HG03139 (cell line): ENCODE results near the gene GPM6B.

ENCODE experiments used
- ATAC-seq: cut with Tn5 transposase; IDR thresholded peaks from one replicate; pipeline ENCODE4 v1.9.1; 2021; ENCODE audit not compliant: unreplicated experiment

GPM6B gene

GRCh38 chrX:13825178-13825762 lies 8.4 kb upstream of the GPM6B start:
- ATAC-seq: no peak

GRCh38 chrX:13824746-13825145 lies 7.9 kb upstream of the GPM6B start:
- ATAC-seq: no peak

- ATAC-seq: no peak
Observed at GRCh38 chrX:13821738-13822137, 4.8 kb upstream of the GPM6B start.

GRCh38 chrX:13816176-13816575 lies 717 bp downstream of the GPM6B start:
- no peak for ATAC-seq

GRCh38 chrX:13815664-13816063 lies 1.2 kb downstream of the GPM6B start:
- no peak for ATAC-seq

- ATAC-seq: no peak
Observed at GRCh38 chrX:13808865-13809264, 8.0 kb downstream of the GPM6B start.

- ATAC-seq: no peak
Observed at GRCh38 chrX:13808293-13808692, 8.6 kb downstream of the GPM6B start.

GRCh38 chrX:13805241-13805640 lies 11.7 kb downstream of the GPM6B start:
- no peak for ATAC-seq

- no peak for ATAC-seq
Observed at GRCh38 chrX:13803116-13803515, 13.8 kb downstream of the GPM6B start.

GRCh38 chrX:13798184-13798583 lies 18.7 kb downstream of the GPM6B start:
- ATAC-seq: no peak

- ATAC-seq: no peak
Observed at GRCh38 chrX:13797512-13797911, 19.4 kb downstream of the GPM6B start.

GRCh38 chrX:13794417-13794816 lies 22.5 kb downstream of the GPM6B start:
- no peak for ATAC-seq

GRCh38 chrX:13793897-13794296 lies 23.0 kb downstream of the GPM6B start:
- no peak for ATAC-seq

GRCh38 chrX:13791559-13791958 lies 25.3 kb downstream of the GPM6B start:
- no peak for ATAC-seq

GRCh38 chrX:13791145-13791544 lies 25.7 kb downstream of the GPM6B start:
- no peak for ATAC-seq

- ATAC-seq: no peak
Observed at GRCh38 chrX:13790206-13791131, 26.4 kb downstream of the GPM6B start.

- ATAC-seq: no peak
Observed at GRCh38 chrX:13786048-13786447, 30.8 kb downstream of the GPM6B start.

GRCh38 chrX:13780868-13781427 lies 35.9 kb downstream of the GPM6B start:
- no peak for ATAC-seq

GRCh38 chrX:13778916-13779315 lies 38.0 kb downstream of the GPM6B start:
- no peak for ATAC-seq

- ATAC-seq: no peak
Observed at GRCh38 chrX:13776387-13776786, 40.5 kb downstream of the GPM6B start.

- no peak for ATAC-seq
Observed at GRCh38 chrX:13775837-13776236, 41.1 kb downstream of the GPM6B start.

- ATAC-seq: no peak
Observed at GRCh38 chrX:13774696-13775095, 42.2 kb downstream of the GPM6B start.
